K562 (cell line): ENCODE measurements around the gene GNAL. TPM values are rescaled to one million over a fixed set of nuclear protein-coding genes. Genes with fewer than 3 reads are reported as not detected.

Source experiments
- ATAC-seq: fragments of 200-7000 bp; cut with Tn5 transposase; 3 replicates; pipeline ENCODE4 v1.9.1; 2020; ENCODE audit warnings: moderate library complexity
- BruUV-seq: library from RNA; stranded (reverse); fragments of 400-500 nt; replicated peaks from 2 replicates; lab custom pipeline; 2021; lab: Mats Ljungman, UMichigan
- CTCF ChIA-PET: fragments of 300-600 bp; formaldehyde crosslinking; extraction: SDS; loops from one replicate; lab custom pipeline; 2021; ENCODE audit warnings: low intra/inter-chr PET ratio; lab: Yijun Ruan, JAX
- POLR2A ChIA-PET: fragments of 300-600, 350-650 bp; sonication (Branson Sonifier 250); formaldehyde crosslinking; extraction: SDS; loops from one replicate; lab custom pipeline; 2021; ENCODE audit warnings: antibody characterized with exemption, inconsistent platforms; lab: Yijun Ruan, JAX
- DNase-seq, 4 experiments: peaks; one replicate each; pipeline versions ENCODE4 v3.0.0 to v3.0.0-alpha.2; 2011 to 2018; ENCODE audit warnings: low spot score in 3 of 4, mixed read lengths in 3 of 4; ENCODE audit errors: extremely low read depth in 1 of 4
- FAIRE-seq: peaks from 2 replicates; lab custom pipeline; 2011; peaks lifted over from hg19 to GRCh38; lab: Jason Lieb, UNC
- H2AFZ ChIP-seq: 2 replicates; pipeline ENCODE4 v1.6.0; 2011; ENCODE audit warnings: low read depth, low read length, control low read depth, inconsistent platforms
- H3K27ac ChIP-seq: fragments of 200-600 bp; 3 replicates; pipeline ENCODE4 v1.8.0; 2011; ENCODE audit warnings: low read depth, mild to moderate bottlenecking, control low read depth, inconsistent platforms, low read length, moderate library complexity, mixed read lengths; ENCODE audit errors: extremely low read depth
- H3K27me3 ChIP-seq, 2 experiments: fragments of 300-600 bp in 1 of 2; 2 replicates in 1 of 2; 3 replicates in 1 of 2; pipeline versions ENCODE4 v1.6.0 to v1.8.0; 2011; ENCODE audit warnings: inconsistent platforms in 2 of 2, low read length in 2 of 2, mild to moderate bottlenecking in 1 of 2, mixed read lengths in 1 of 2, moderate library complexity in 1 of 2; ENCODE audit not compliant: control insufficient read depth in 2 of 2, insufficient read depth in 2 of 2
- H3K36me3 ChIP-seq: fragments of 300-600 bp; 3 replicates; pipeline ENCODE4 v1.8.0; 2011; ENCODE audit warnings: mild to moderate bottlenecking, low read length, inconsistent platforms; ENCODE audit not compliant: control insufficient read depth, insufficient read depth
- H3K4me1 ChIP-seq, 2 experiments: fragments of 200-600 bp in 1 of 2; replicated peaks in 1 of 2; 2 replicates in 1 of 2; 3 replicates in 1 of 2; pipeline versions ENCODE4 v1.5.1 to v1.8.0; 2011; ENCODE audit warnings: inconsistent platforms in 2 of 2, low read length in 2 of 2, mild to moderate bottlenecking in 1 of 2, mixed read lengths in 1 of 2, moderate library complexity in 1 of 2; ENCODE audit not compliant: control insufficient read depth in 2 of 2, insufficient read depth in 2 of 2
- H3K4me2 ChIP-seq: 2 replicates; pipeline ENCODE4 v1.6.1; 2011; ENCODE audit warnings: low read length, control low read depth, inconsistent platforms, mixed read lengths; ENCODE audit not compliant: insufficient read depth
- H3K4me3 ChIP-seq: fragments of 200-600 bp; sonication (generic), shearing (Covaris generic); 2 replicates; pipeline ENCODE4 v1.5.1; 2016; ENCODE audit warnings: control low read depth, inconsistent platforms
- H3K79me2 ChIP-seq: fragments of 200-600 bp; 3 replicates; pipeline ENCODE4 v1.8.0; 2011; ENCODE audit warnings: low read length, inconsistent platforms; ENCODE audit not compliant: control insufficient read depth, insufficient read depth
- H3K9ac ChIP-seq, 2 experiments: 2 replicates each; pipeline versions ENCODE4 v1.6.0 to v1.6.1; 2011; ENCODE audit warnings: low read depth in 2 of 2, low read length in 2 of 2, control low read depth in 1 of 2, inconsistent platforms in 1 of 2, mild to moderate bottlenecking in 1 of 2, mixed read lengths in 1 of 2; ENCODE audit not compliant: insufficient read depth in 1 of 2
- H3K9me1 ChIP-seq: one replicate; pipeline ENCODE4 v1.6.0; 2011; ENCODE audit warnings: inconsistent platforms, mild to moderate bottlenecking, low read length, moderate library complexity; ENCODE audit not compliant: control insufficient read depth, insufficient read depth
- H3K9me3 ChIP-seq: replicated peaks from 2 replicates; pipeline ENCODE4 v1.5.1; 2011; ENCODE audit warnings: low read depth, low read length, inconsistent platforms; ENCODE audit not compliant: control insufficient read depth, insufficient read depth
- H4K20me1 ChIP-seq: replicated peaks from 2 replicates; pipeline ENCODE4 v1.6.1; 2011; ENCODE audit warnings: low read length, inconsistent platforms, mixed read lengths; ENCODE audit not compliant: control insufficient read depth, insufficient read depth
- BRD4 ChIP-seq: fragments of 200-600 bp; sonication (generic); IDR thresholded peaks from 2 replicates; pipeline ENCODE4 v1.6.1; 2017; ENCODE audit warnings: inconsistent platforms
- CREB1 ChIP-seq, 2 experiments: sonication (generic) in 1 of 2; formaldehyde crosslinking in 1 of 2; IDR thresholded peaks; 2 replicates each; pipeline versions ENCODE4 v1.6.1 to v1.8.0; 2012 to 2022; ENCODE audit warnings: inconsistent platforms in 1 of 2, mild to moderate bottlenecking in 1 of 2, missing genetic modification reagents in 1 of 2, moderate library complexity in 1 of 2
- DNMT1 ChIP-seq: fragments of 450-650 bp; IDR thresholded peaks from 2 replicates; pipeline ENCODE4 v1.6.1; 2016; ENCODE audit warnings: antibody characterized with exemption, mild to moderate bottlenecking
- MTA3 ChIP-seq: fragments of 450-650 bp; formaldehyde crosslinking; IDR thresholded peaks from 2 replicates; pipeline ENCODE4 v1.6.1; 2017; ENCODE audit warnings: mild to moderate bottlenecking, borderline replicate concordance
- POLR2G ChIP-seq: fragments of 200-400 bp; formaldehyde crosslinking; IDR thresholded peaks from 2 replicates; pipeline ENCODE4 v1.6.1; 2017; ENCODE audit warnings: low read depth, mild to moderate bottlenecking, antibody characterized with exemption, low read length, moderate library complexity
- RBM14 ChIP-seq: fragments of 200-400 bp; formaldehyde crosslinking; IDR thresholded peaks from 2 replicates; pipeline ENCODE4 v1.6.1; 2018; ENCODE audit warnings: low read depth, mild to moderate bottlenecking, low read length, moderate library complexity, borderline replicate concordance; ENCODE audit not compliant: insufficient read depth
- RFX1 ChIP-seq: fragments of 450-650 bp; IDR thresholded peaks from 2 replicates; pipeline ENCODE4 v1.6.1; 2016; ENCODE audit warnings: mild to moderate bottlenecking, moderate library complexity
- TCF15 ChIP-seq: fragments of 250-450 bp; sonication (Bioruptor Pico); IDR thresholded peaks from 2 replicates; pipeline ENCODE4 v1.8.0; 2022; ENCODE audit warnings: moderate library complexity, mild to moderate bottlenecking, inconsistent platforms
- ZNF175 ChIP-seq: fragments of 200-800 bp; sonication (Bioruptor generic); IDR thresholded peaks from 2 replicates; pipeline ENCODE4 v1.6.1; 2016; ENCODE audit warnings: low read depth, mild to moderate bottlenecking, missing genetic modification characterization, missing compliant biosample characterization
- ZNF668 ChIP-seq: fragments of 250-450 bp; sonication (Bioruptor Pico); IDR thresholded peaks from 2 replicates; pipeline ENCODE4 v1.8.0; 2022; ENCODE audit warnings: mild to moderate bottlenecking, inconsistent platforms
- WGBS: fragments of 100-300 bp; shearing (Covaris generic); methylation state at CpG from one replicate; pipeline ENCODE4 v1.1.6; 2016; ENCODE audit warnings: low coverage, mixed read lengths; ENCODE audit not compliant: insufficient coverage; ENCODE audit errors: missing lambda C conversion rate; 5-methylcytosine and 5-hydroxymethylcytosine counted together
- in situ Hi-C: fragments of 300-500 bp; cut with MboI; formaldehyde crosslinking; loops from 4 replicates; pipeline ENCODE4 v1.15.0; 2018; ENCODE audit warnings: inconsistent platforms, mixed read lengths
- intact Hi-C: fragments of 100-400 bp; cut with micrococcal nuclease; formaldehyde crosslinking; loops from 2 replicates; pipeline ENCODE4 v1.14.2; 2022
- polyA plus RNA-seq, 8 experiments: library from polyadenylated mRNA; depleted of rRNA in 4 of 8; stranded (reverse) in 5 of 8; unstranded in 3 of 8; fragments of >200 nt; fragmentation: Nextera tagmentation in 2 of 8; fragmentation: Illumina TruSeq in 1 of 8; extraction: Ambion mirVana in 2 of 8; extraction: Trizol in 1 of 8; gene quantifications; 2 replicates each; pipeline versions ENCODE4 v1.2.1 to v1.2.3, GENCODE V29; 2011 to 2014; ENCODE audit warnings: inconsistent platforms in 1 of 8, missing spikeins in 1 of 8
- total RNA-seq, 7 experiments: library from RNA; depleted of rRNA in 6 of 7; stranded (reverse); fragments of >200 nt in 6 of 7; fragmentation: Illumina TruSeq in 2 of 7; extraction: Trizol in 2 of 7; gene quantifications; 2 replicates each; pipeline versions ENCODE4 v1.2.1 to v1.2.3, GENCODE V29; 2011 to 2021; ENCODE audit warnings: low replicate concordance in 1 of 7
- TF ChIP-seq, protein P1 (sequence below), 2 experiments: fragments of 450-650 bp; IDR thresholded peaks; 2 replicates each; pipeline ENCODE4 v1.6.1; 2016
- TF ChIP-seq, protein P2 (sequence below), 2 experiments: fragments of 450-650 bp; IDR thresholded peaks; 2 replicates each; pipeline ENCODE4 v1.6.1; 2018; ENCODE audit warnings: mild to moderate bottlenecking in 2 of 2, low read depth in 1 of 2; ENCODE audit not compliant: partially characterized antibody in 2 of 2
- TF ChIP-seq, protein P3 (sequence below): sonication (generic); formaldehyde crosslinking; IDR thresholded peaks from 2 replicates; pipeline ENCODE4 v1.8.1; 2023; ENCODE audit warnings: mild to moderate bottlenecking, missing genetic modification reagents

The GNAL gene
- total and polyA plus RNA-seq, 9 of the 15 experiments (the other 6 are each of a cell fraction or from before 2014, with no cell fraction given), result under 0.01 to 0.10 (median 0.01) TPM; not detected in 5

GRCh38 chr18:11925800-11926481, 236.9 kb downstream of the GNAL start:
- Histone ChIP-seq H3K27ac (no peak overlapping the region), H3K9me1 (no peaks in the 10 kb centered on the region), H3K4me2 (no peak overlapping the region; the same call in 1 of the 2 replicates), H3K79me2 (no peaks in the 10 kb centered on the region), H4K20me1 (no peaks in the 10 kb centered on the region), H3K27me3 (peaks cover 4 to 17% of the 10 kb centered on the region in 2 experiments; a peak in 2 of 5 replicates), H3K9ac (no peak overlapping the region), H3K4me1 (peaks cover 3 to 7% of the 10 kb centered on the region in 2 experiments; a peak in 3 of 5 replicates), H3K36me3 (no peaks in the 10 kb centered on the region), H3K4me3 (no peak overlapping the region), H3K9me3 (no peaks in the 10 kb centered on the region), H2AFZ (no peak overlapping the region)
- 1% methylated on average over 12 of the region's 12 CpGs for WGBS
- intact Hi-C loops, result no loop called here
- FAIRE-seq, result peak; percentile 82
- BruUV-seq, result no TSS peak
- ATAC-seq, result peak; percentile 78
- peak; percentile 30 to 85 (median 56) for DNase-seq
- ChIA-PET POLR2A (interaction anchor here (0.6 to 1.6 kb wide), 3 partner anchors 21 to 136 kb away, joined by 3 to 4 read pairs (median 3); no protein-coding TSS in a partner anchor), CTCF (no interaction called here)
- in situ Hi-C loops, result no loop called here
- TF ChIP-seq MTA3 (peak; percentile 66; the same call in 1 of the 2 replicates), RBM14 (no peak), RFX1 (no peak), TCF15 (no peak), CREB1 (IDR thresholded peaks at IDR 0.05) (no peak), CREB1 (CRISPR knock-in tag; IDR thresholded peaks at IDR 0.05) (no peak), POLR2G (no peak), ZNF668 (CRISPR knock-in tag) (no peak), ZNF175 (CRISPR knock-in tag) (no peak), DNMT1 (no peak), BRD4 (no peak)
- TF ChIP-seq, protein P1, sequence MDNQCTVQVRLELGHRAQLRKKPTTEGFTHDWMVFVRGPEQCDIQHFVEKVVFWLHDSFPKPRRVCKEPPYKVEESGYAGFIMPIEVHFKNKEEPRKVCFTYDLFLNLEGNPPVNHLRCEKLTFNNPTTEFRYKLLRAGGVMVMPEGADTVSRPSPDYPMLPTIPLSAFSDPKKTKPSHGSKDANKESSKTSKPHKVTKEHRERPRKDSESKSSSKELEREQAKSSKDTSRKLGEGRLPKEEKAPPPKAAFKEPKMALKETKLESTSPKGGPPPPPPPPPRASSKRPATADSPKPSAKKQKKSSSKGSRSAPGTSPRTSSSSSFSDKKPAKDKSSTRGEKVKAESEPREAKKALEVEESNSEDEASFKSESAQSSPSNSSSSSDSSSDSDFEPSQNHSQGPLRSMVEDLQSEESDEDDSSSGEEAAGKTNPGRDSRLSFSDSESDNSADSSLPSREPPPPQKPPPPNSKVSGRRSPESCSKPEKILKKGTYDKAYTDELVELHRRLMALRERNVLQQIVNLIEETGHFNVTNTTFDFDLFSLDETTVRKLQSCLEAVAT (IDR thresholded peaks at IDR 0.05), result peak in 1 of 2 experiments; percentile 99; a peak in 2 of 4 replicates
- TF ChIP-seq, protein P2, sequence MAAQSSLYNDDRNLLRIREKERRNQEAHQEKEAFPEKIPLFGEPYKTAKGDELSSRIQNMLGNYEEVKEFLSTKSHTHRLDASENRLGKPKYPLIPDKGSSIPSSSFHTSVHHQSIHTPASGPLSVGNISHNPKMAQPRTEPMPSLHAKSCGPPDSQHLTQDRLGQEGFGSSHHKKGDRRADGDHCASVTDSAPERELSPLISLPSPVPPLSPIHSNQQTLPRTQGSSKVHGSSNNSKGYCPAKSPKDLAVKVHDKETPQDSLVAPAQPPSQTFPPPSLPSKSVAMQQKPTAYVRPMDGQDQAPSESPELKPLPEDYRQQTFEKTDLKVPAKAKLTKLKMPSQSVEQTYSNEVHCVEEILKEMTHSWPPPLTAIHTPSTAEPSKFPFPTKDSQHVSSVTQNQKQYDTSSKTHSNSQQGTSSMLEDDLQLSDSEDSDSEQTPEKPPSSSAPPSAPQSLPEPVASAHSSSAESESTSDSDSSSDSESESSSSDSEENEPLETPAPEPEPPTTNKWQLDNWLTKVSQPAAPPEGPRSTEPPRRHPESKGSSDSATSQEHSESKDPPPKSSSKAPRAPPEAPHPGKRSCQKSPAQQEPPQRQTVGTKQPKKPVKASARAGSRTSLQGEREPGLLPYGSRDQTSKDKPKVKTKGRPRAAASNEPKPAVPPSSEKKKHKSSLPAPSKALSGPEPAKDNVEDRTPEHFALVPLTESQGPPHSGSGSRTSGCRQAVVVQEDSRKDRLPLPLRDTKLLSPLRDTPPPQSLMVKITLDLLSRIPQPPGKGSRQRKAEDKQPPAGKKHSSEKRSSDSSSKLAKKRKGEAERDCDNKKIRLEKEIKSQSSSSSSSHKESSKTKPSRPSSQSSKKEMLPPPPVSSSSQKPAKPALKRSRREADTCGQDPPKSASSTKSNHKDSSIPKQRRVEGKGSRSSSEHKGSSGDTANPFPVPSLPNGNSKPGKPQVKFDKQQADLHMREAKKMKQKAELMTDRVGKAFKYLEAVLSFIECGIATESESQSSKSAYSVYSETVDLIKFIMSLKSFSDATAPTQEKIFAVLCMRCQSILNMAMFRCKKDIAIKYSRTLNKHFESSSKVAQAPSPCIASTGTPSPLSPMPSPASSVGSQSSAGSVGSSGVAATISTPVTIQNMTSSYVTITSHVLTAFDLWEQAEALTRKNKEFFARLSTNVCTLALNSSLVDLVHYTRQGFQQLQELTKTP (IDR thresholded peaks at IDR 0.05; ENCODE audit: low read depth in 1 of 2, partially characterized antibody in 2 of 2), result peak; percentile 26 to 86
- TF ChIP-seq, protein P3, sequence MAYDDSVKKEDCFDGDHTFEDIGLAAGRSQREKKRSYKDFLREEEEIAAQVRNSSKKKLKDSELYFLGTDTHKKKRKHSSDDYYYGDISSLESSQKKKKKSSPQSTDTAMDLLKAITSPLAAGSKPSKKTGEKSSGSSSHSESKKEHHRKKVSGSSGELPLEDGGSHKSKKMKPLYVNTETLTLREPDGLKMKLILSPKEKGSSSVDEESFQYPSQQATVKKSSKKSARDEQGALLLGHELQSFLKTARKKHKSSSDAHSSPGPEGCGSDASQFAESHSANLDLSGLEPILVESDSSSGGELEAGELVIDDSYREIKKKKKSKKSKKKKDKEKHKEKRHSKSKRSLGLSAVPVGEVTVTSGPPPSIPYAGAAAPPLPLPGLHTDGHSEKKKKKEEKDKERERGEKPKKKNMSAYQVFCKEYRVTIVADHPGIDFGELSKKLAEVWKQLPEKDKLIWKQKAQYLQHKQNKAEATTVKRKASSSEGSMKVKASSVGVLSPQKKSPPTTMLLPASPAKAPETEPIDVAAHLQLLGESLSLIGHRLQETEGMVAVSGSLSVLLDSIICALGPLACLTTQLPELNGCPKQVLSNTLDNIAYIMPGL (CRISPR knock-in tag), result no peak
